Neural cell (in vitro differentiated cells): Measurements from ENCODE around the gene MEGF6. TPM values are rescaled to one million over a fixed set of nuclear protein-coding genes. Genes with fewer than 3 reads are reported as not detected.

Source experiments
- H2AFZ ChIP-seq: fragments of 200-600, 300-800 bp; sonication (generic), shearing (Covaris generic); 2 replicates; pipeline ENCODE4 v1.6.0; 2014; ENCODE audit warnings: low read depth, mild to moderate bottlenecking, antibody characterized with exemption, low read length, moderate library complexity
- H3F3A ChIP-seq: fragments of 200-600 bp; shearing (Covaris generic); 2 replicates; pipeline ENCODE4 v1.6.1; 2016; ENCODE audit warnings: mild to moderate bottlenecking, moderate library complexity, mixed read lengths, antibody characterized with exemption, low read length; ENCODE audit not compliant: insufficient read depth, poor library complexity, severe bottlenecking
- H3K27ac ChIP-seq: fragments of 200-600, 300-800 bp; sonication (generic), shearing (Covaris generic); 2 replicates; pipeline ENCODE4 v1.5.1; 2014; ENCODE audit warnings: mild to moderate bottlenecking, low read length, moderate library complexity
- H3K27me3 ChIP-seq: fragments of 300-800, 200-600 bp; sonication (generic), shearing (Covaris generic); 2 replicates; pipeline ENCODE4 v1.6.0; 2014; ENCODE audit warnings: mild to moderate bottlenecking, low read depth, low read length, moderate library complexity; ENCODE audit not compliant: insufficient read depth
- H3K36me3 ChIP-seq: fragments of 300-800, 200-600 bp; sonication (generic), shearing (Covaris generic); 2 replicates; pipeline ENCODE4 v1.5.1; 2014; ENCODE audit warnings: mild to moderate bottlenecking, antibody characterized with exemption, low read length, moderate library complexity; ENCODE audit not compliant: insufficient read depth
- H3K4me2 ChIP-seq: fragments of 300-800, 200-600 bp; sonication (generic), shearing (Covaris generic); 2 replicates; pipeline ENCODE4 v1.6.0; 2014; ENCODE audit warnings: mild to moderate bottlenecking, low read length
- H3K4me3 ChIP-seq: fragments of 300-800, 200-600 bp; sonication (generic), shearing (Covaris generic); 2 replicates; pipeline ENCODE4 v1.5.1; 2014; ENCODE audit warnings: mild to moderate bottlenecking, low read length, moderate library complexity
- H3K79me2 ChIP-seq: fragments of 200-600 bp; shearing (Covaris generic); replicated peaks from 2 replicates; pipeline ENCODE4 v1.6.0; 2014; ENCODE audit warnings: mild to moderate bottlenecking, low read length, moderate library complexity; ENCODE audit not compliant: insufficient read depth
- H3K9ac ChIP-seq: fragments of 300-800, 200-600 bp; sonication (generic), shearing (Covaris generic); 2 replicates; pipeline ENCODE4 v1.6.1; 2016; ENCODE audit warnings: mild to moderate bottlenecking, low read length, mixed read lengths
- H3K9me2 ChIP-seq: fragments of 200-600 bp; shearing (Covaris generic); 2 replicates; pipeline ENCODE4 v1.6.1; 2016; ENCODE audit warnings: mild to moderate bottlenecking, low read length, mixed read lengths; ENCODE audit not compliant: insufficient read depth
- H3K9me3 ChIP-seq: fragments of 200-600, 300-800 bp; sonication (generic), shearing (Covaris generic); 2 replicates; pipeline ENCODE4 v1.6.1; 2016; ENCODE audit warnings: mild to moderate bottlenecking, mixed run types, low read length, moderate library complexity, mixed read lengths
- H4K20me1 ChIP-seq: fragments of 200-600 bp; shearing (Covaris generic); 2 replicates; pipeline ENCODE4 v1.6.1; 2016; ENCODE audit warnings: mild to moderate bottlenecking, mixed run types; ENCODE audit not compliant: insufficient read depth
- CTCF ChIP-seq: fragments of 450-650 bp; IDR thresholded peaks from 2 replicates; pipeline ENCODE4 v1.5.1; 2014; ENCODE audit warnings: antibody characterized with exemption, mild to moderate bottlenecking, moderate library complexity; ENCODE audit not compliant: poor library complexity, severe bottlenecking
- EP300 ChIP-seq: fragments of 450-650 bp; conservative IDR thresholded peaks from 2 replicates; pipeline ENCODE4 v1.6.1; 2014; ENCODE audit warnings: antibody characterized with exemption, mild to moderate bottlenecking, moderate library complexity; ENCODE audit not compliant: poor library complexity, severe bottlenecking
- EZH2 ChIP-seq: fragments of 200-600, 300-800 bp; shearing (Covaris generic), sonication (generic); IDR thresholded peaks from 2 replicates; pipeline ENCODE4 v1.6.1; 2014; ENCODE audit warnings: antibody characterized with exemption, low read length, borderline replicate concordance, mild to moderate bottlenecking; ENCODE audit not compliant: insufficient read depth, poor library complexity, severe bottlenecking
- MXI1 ChIP-seq: fragments of 450-650 bp; conservative IDR thresholded peaks from 2 replicates; pipeline ENCODE4 v1.6.1; 2014; ENCODE audit warnings: antibody characterized with exemption, mild to moderate bottlenecking; ENCODE audit not compliant: poor library complexity, severe bottlenecking
- POLR2AphosphoS5 ChIP-seq: IDR thresholded peaks from 2 replicates; pipeline ENCODE4 v1.6.1; 2012
- RAD21 ChIP-seq: fragments of 450-650 bp; conservative IDR thresholded peaks from 2 replicates; pipeline ENCODE4 v1.6.1; 2014; ENCODE audit warnings: antibody characterized with exemption, mild to moderate bottlenecking, moderate library complexity
- SMC3 ChIP-seq: fragments of 450-650 bp; conservative IDR thresholded peaks from 2 replicates; pipeline ENCODE4 v1.6.1; 2014; ENCODE audit warnings: antibody characterized with exemption, mild to moderate bottlenecking, moderate library complexity; ENCODE audit not compliant: poor library complexity
- TAF1 ChIP-seq: IDR thresholded peaks from 2 replicates; pipeline ENCODE4 v1.6.1; 2012; ENCODE audit warnings: low read depth
- polyA plus RNA-seq: library from polyadenylated mRNA; depleted of rRNA; stranded (reverse); fragments of >200 nt; gene quantifications from 2 replicates; pipeline ENCODE4 v1.2.3, GENCODE V29; 2014
- TF ChIP-seq, protein P1 (sequence below): IDR thresholded peaks from 2 replicates; pipeline ENCODE4 v1.6.1; 2012; ENCODE audit warnings: borderline replicate concordance

Gene MEGF6
- polyA plus RNA-seq, 1 donor from 2014 or later = 6.0 TPM

DNA sequence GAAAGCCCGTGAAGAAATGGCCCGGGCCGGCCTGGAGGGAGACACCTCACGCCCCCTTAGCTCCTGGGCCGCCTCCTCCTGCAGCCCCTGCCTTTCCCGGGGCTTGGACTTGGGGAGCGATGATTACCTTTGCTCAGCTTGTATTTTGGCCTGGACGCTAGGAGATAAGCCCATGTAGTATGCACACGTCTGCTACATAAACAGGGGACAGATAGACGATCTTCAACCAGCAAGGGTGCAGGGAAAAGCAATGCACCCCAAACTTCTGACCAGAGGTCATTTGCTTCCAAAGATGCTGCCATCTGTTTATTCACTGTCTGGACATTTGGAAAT lies 41.9 kb upstream of the MEGF6 start:
- no peaks in the 10 kb centered on the region for H3K36me3 ChIP-seq
- H3K4me3 ChIP-seq = no peak overlapping the region
- no peak overlapping the region for H3K27ac ChIP-seq
- H3K27me3 ChIP-seq = peaks cover 50% of the 10 kb centered on the region
- peaks cover 4% of the 10 kb centered on the region for H3K79me2 ChIP-seq
- H3K9ac ChIP-seq = no peak overlapping the region
- no peak overlapping the region for H3K4me2 ChIP-seq
- no peaks in the 10 kb centered on the region for H3K9me2 ChIP-seq
- H2AFZ ChIP-seq = no peak overlapping the region
- H4K20me1 ChIP-seq = no peaks in the 10 kb centered on the region
- H3K9me3 ChIP-seq = no peaks in the 10 kb centered on the region
- TF ChIP-seq EP300 (no peak), MXI1 (no peak), SMC3 (no peak), CTCF (no peak), RAD21 (no peak), TAF1 (no peak), POLR2AphosphoS5 (no peak), EZH2 (no peak)
- TF ChIP-seq, protein P1, sequence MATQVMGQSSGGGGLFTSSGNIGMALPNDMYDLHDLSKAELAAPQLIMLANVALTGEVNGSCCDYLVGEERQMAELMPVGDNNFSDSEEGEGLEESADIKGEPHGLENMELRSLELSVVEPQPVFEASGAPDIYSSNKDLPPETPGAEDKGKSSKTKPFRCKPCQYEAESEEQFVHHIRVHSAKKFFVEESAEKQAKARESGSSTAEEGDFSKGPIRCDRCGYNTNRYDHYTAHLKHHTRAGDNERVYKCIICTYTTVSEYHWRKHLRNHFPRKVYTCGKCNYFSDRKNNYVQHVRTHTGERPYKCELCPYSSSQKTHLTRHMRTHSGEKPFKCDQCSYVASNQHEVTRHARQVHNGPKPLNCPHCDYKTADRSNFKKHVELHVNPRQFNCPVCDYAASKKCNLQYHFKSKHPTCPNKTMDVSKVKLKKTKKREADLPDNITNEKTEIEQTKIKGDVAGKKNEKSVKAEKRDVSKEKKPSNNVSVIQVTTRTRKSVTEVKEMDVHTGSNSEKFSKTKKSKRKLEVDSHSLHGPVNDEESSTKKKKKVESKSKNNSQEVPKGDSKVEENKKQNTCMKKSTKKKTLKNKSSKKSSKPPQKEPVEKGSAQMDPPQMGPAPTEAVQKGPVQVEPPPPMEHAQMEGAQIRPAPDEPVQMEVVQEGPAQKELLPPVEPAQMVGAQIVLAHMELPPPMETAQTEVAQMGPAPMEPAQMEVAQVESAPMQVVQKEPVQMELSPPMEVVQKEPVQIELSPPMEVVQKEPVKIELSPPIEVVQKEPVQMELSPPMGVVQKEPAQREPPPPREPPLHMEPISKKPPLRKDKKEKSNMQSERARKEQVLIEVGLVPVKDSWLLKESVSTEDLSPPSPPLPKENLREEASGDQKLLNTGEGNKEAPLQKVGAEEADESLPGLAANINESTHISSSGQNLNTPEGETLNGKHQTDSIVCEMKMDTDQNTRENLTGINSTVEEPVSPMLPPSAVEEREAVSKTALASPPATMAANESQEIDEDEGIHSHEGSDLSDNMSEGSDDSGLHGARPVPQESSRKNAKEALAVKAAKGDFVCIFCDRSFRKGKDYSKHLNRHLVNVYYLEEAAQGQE = no peak
- H3F3A ChIP-seq = no peaks in the 10 kb centered on the region

GRCh38 chr1:3652548-3653285 lies 41.4 kb upstream of the MEGF6 start:
- Histone ChIP-seq H3K9me2 (no peaks in the 10 kb centered on the region), H3K9ac (no peak overlapping the region), H3K4me2 (no peak overlapping the region), H3K4me3 (peak overlapping the region; percentile 38), H3K27ac (no peak overlapping the region), H3F3A (no peaks in the 10 kb centered on the region), H3K27me3 (peaks cover 50% of the 10 kb centered on the region), H3K79me2 (peaks cover 4% of the 10 kb centered on the region), H4K20me1 (no peaks in the 10 kb centered on the region), H3K36me3 (no peaks in the 10 kb centered on the region), H3K9me3 (no peaks in the 10 kb centered on the region), H2AFZ (no peak overlapping the region)
- peak; percentile 89 for TF ChIP-seq EZH2
- no peak for TF ChIP-seq TAF1
- no peak for TF ChIP-seq SMC3
